ENCODE data around the gene TMEM59L. TPM values are rescaled to one million over a fixed set of nuclear protein-coding genes. Genes with fewer than 3 reads are reported as not detected.

TMEM59L gene
- total and polyA plus RNA-seq, 9 of the 15 experiments (the other 6 are each of a cell fraction or from before 2014, with no cell fraction given) = 0.37 TPM; not detected in 8

- TF ChIP-seq TEAD4 (IDR thresholded peaks at IDR 0.05; ENCODE audit: low read length) = 0 out of 2 replicates have a peak, but pooled peaks have one; percentile 19
- TF ChIP-seq TEAD4 (CRISPR knock-in tag; IDR thresholded peaks at IDR 0.05; ENCODE audit: borderline replicate concordance) = peak; percentile 86; the same call in 1 of the 2 replicates
- peak; percentile 62; the same call in 1 of the 2 replicates for TF ChIP-seq CREM (IDR thresholded peaks at IDR 0.05; ENCODE audit: low read depth)
- peak; percentile 80 for TF ChIP-seq ZNF384 (IDR thresholded peaks at IDR 0.05; ENCODE audit: low read depth, low read length)
- peak; percentile 97 for TF ChIP-seq MYC (IDR thresholded peaks at IDR 0.05; ENCODE audit: low read depth, low read length)
- peak; percentile 63; the same call in 1 of the 2 replicates for TF ChIP-seq MYC (CRISPR knock-in tag; IDR thresholded peaks at IDR 0.05; ENCODE audit: borderline replicate concordance, low read depth)
- TF ChIP-seq, protein P1, sequence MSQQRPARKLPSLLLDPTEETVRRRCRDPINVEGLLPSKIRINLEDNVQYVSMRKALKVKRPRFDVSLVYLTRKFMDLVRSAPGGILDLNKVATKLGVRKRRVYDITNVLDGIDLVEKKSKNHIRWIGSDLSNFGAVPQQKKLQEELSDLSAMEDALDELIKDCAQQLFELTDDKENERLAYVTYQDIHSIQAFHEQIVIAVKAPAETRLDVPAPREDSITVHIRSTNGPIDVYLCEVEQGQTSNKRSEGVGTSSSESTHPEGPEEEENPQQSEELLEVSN (IDR thresholded peaks at IDR 0.05; ENCODE audit: borderline replicate concordance in 1 of 2, extremely low read depth in 1 of 2, insufficient read depth in 1 of 2, insufficient read length in 1 of 2, low read depth in 1 of 2, low read length in 1 of 2, poor library complexity in 1 of 2, severe bottlenecking in 1 of 2) = peak; percentile 99 to 100
- no peak for TF ChIP-seq WHSC1 (IDR thresholded peaks at IDR 0.05; ENCODE audit: low read length)
- TF ChIP-seq, protein P2, sequence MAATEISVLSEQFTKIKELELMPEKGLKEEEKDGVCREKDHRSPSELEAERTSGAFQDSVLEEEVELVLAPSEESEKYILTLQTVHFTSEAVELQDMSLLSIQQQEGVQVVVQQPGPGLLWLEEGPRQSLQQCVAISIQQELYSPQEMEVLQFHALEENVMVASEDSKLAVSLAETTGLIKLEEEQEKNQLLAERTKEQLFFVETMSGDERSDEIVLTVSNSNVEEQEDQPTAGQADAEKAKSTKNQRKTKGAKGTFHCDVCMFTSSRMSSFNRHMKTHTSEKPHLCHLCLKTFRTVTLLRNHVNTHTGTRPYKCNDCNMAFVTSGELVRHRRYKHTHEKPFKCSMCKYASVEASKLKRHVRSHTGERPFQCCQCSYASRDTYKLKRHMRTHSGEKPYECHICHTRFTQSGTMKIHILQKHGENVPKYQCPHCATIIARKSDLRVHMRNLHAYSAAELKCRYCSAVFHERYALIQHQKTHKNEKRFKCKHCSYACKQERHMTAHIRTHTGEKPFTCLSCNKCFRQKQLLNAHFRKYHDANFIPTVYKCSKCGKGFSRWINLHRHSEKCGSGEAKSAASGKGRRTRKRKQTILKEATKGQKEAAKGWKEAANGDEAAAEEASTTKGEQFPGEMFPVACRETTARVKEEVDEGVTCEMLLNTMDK (IDR thresholded peaks at IDR 0.05; ENCODE audit: borderline replicate concordance, insufficient read depth, low read depth, low read length, poor library complexity, severe bottlenecking) = peak; percentile 82
- no peak for TF ChIP-seq HDAC6 (IDR thresholded peaks at IDR 0.05; ENCODE audit: low read depth, low read length)
- no peak for TF ChIP-seq HNRNPK (IDR thresholded peaks at IDR 0.05; ENCODE audit: low read depth, low read length, poor library complexity, severe bottlenecking)
- TF ChIP-seq DMBX1 (CRISPR knock-in tag; IDR thresholded peaks at IDR 0.05; ENCODE audit: borderline replicate concordance) = 0 out of 2 replicates have a peak, but pooled peaks have one; percentile 11
- no peak for TF ChIP-seq TAF7 (tag; IDR thresholded peaks at IDR 0.05)
- TF ChIP-seq, protein P3, sequence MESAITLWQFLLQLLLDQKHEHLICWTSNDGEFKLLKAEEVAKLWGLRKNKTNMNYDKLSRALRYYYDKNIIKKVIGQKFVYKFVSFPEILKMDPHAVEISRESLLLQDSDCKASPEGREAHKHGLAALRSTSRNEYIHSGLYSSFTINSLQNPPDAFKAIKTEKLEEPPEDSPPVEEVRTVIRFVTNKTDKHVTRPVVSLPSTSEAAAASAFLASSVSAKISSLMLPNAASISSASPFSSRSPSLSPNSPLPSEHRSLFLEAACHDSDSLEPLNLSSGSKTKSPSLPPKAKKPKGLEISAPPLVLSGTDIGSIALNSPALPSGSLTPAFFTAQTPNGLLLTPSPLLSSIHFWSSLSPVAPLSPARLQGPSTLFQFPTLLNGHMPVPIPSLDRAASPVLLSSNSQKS (CRISPR knock-in tag; IDR thresholded peaks at IDR 0.05) = no peak
- no peak for TF ChIP-seq ZNF766 (CRISPR knock-in tag; conservative IDR thresholded peaks at IDR 0.05)
- 0 out of 2 replicates have a peak, but pooled peaks have one; percentile 16 for TF ChIP-seq ZNF740 (CRISPR knock-in tag; IDR thresholded peaks at IDR 0.05)
- no peak for TF ChIP-seq ZNF740 (tag; IDR thresholded peaks at IDR 0.05)
- TF ChIP-seq POLR2G (IDR thresholded peaks at IDR 0.05; ENCODE audit: low read depth, low read length) = peak; percentile 61
- TF ChIP-seq, protein P4, sequence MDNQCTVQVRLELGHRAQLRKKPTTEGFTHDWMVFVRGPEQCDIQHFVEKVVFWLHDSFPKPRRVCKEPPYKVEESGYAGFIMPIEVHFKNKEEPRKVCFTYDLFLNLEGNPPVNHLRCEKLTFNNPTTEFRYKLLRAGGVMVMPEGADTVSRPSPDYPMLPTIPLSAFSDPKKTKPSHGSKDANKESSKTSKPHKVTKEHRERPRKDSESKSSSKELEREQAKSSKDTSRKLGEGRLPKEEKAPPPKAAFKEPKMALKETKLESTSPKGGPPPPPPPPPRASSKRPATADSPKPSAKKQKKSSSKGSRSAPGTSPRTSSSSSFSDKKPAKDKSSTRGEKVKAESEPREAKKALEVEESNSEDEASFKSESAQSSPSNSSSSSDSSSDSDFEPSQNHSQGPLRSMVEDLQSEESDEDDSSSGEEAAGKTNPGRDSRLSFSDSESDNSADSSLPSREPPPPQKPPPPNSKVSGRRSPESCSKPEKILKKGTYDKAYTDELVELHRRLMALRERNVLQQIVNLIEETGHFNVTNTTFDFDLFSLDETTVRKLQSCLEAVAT (IDR thresholded peaks at IDR 0.05) = peak in 1 of 2 experiments; percentile 92; a peak in 1 of 4 replicates
Observed at GRCh38 chr19:18589380-18590272, 23.0 kb upstream of the TMEM59L start (continued).
